ENCODE data around the gene COMMD1.

DNA sequence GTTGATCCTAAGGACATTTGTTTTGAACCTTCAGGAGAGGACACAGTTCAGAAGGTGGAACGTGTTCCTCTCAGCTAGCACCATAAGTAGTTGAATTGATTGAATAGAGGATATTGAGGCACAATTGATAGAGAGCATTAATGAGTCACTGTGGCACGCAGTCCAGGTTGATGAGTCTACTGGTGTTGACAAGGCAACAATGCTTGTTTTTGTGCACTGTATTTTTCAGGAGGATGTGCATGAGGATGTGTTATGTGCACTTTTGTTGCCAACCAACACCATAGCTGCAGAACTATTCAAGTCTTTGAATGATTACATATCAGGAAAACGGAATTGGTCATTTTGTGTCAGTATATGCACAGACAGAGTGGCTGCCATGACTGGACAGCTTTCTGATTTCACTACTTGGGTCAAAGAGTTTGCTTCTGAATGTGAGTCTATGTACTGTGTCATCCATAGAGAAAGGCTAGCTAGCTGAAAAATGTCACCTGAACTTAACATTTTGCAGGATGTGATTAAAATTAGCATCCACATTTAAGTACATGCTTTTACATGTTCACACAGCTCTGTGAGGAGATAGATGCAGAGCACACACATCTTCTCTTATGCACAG lies 150.4 kb downstream of the COMMD1 start:
- TF ChIP-seq, protein P1, sequence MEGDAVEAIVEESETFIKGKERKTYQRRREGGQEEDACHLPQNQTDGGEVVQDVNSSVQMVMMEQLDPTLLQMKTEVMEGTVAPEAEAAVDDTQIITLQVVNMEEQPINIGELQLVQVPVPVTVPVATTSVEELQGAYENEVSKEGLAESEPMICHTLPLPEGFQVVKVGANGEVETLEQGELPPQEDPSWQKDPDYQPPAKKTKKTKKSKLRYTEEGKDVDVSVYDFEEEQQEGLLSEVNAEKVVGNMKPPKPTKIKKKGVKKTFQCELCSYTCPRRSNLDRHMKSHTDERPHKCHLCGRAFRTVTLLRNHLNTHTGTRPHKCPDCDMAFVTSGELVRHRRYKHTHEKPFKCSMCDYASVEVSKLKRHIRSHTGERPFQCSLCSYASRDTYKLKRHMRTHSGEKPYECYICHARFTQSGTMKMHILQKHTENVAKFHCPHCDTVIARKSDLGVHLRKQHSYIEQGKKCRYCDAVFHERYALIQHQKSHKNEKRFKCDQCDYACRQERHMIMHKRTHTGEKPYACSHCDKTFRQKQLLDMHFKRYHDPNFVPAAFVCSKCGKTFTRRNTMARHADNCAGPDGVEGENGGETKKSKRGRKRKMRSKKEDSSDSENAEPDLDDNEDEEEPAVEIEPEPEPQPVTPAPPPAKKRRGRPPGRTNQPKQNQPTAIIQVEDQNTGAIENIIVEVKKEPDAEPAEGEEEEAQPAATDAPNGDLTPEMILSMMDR (IDR thresholded peaks at IDR 0.05), result no peak
- TF ChIP-seq NR3C1 (CRISPR knock-in tag; conservative IDR thresholded peaks at IDR 0.05; ENCODE audit: low read depth) (no peak), FOXK1 (CRISPR knock-in tag; IDR thresholded peaks at IDR 0.05) (no peak), FOXJ3 (CRISPR knock-in tag; IDR thresholded peaks at IDR 0.05; ENCODE audit: borderline replicate concordance) (no peak), ZNF219 (CRISPR knock-in tag; IDR thresholded peaks at IDR 0.05; ENCODE audit: borderline replicate concordance) (no peak), GABPB1 (CRISPR knock-in tag; IDR thresholded peaks at IDR 0.05) (no peak), CREB1 (CRISPR knock-in tag; IDR thresholded peaks at IDR 0.05) (no peak), NR1H2 (CRISPR knock-in tag; IDR thresholded peaks at IDR 0.05) (no peak), ZNF138 (CRISPR knock-in tag; conservative IDR thresholded peaks at IDR 0.05) (no peak), NFATC4 (CRISPR knock-in tag; IDR thresholded peaks at IDR 0.05) (no peak)
- TF ChIP-seq, protein P2, sequence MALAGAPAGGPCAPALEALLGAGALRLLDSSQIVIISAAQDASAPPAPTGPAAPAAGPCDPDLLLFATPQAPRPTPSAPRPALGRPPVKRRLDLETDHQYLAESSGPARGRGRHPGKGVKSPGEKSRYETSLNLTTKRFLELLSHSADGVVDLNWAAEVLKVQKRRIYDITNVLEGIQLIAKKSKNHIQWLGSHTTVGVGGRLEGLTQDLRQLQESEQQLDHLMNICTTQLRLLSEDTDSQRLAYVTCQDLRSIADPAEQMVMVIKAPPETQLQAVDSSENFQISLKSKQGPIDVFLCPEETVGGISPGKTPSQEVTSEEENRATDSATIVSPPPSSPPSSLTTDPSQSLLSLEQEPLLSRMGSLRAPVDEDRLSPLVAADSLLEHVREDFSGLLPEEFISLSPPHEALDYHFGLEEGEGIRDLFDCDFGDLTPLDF (CRISPR knock-in tag; IDR thresholded peaks at IDR 0.05), result no peak
- TF ChIP-seq, protein P3, sequence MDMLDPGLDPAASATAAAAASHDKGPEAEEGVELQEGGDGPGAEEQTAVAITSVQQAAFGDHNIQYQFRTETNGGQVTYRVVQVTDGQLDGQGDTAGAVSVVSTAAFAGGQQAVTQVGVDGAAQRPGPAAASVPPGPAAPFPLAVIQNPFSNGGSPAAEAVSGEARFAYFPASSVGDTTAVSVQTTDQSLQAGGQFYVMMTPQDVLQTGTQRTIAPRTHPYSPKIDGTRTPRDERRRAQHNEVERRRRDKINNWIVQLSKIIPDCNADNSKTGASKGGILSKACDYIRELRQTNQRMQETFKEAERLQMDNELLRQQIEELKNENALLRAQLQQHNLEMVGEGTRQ (CRISPR knock-in tag; IDR thresholded peaks at IDR 0.05), result no peak
- TF ChIP-seq, protein P4, sequence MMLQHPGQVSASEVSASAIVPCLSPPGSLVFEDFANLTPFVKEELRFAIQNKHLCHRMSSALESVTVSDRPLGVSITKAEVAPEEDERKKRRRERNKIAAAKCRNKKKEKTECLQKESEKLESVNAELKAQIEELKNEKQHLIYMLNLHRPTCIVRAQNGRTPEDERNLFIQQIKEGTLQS (CRISPR knock-in tag; conservative IDR thresholded peaks at IDR 0.05), result no peak

All from WTC11 (cell line).